ENCODE measurements around the gene OR5K2.

The OR5K2 gene

DNA sequence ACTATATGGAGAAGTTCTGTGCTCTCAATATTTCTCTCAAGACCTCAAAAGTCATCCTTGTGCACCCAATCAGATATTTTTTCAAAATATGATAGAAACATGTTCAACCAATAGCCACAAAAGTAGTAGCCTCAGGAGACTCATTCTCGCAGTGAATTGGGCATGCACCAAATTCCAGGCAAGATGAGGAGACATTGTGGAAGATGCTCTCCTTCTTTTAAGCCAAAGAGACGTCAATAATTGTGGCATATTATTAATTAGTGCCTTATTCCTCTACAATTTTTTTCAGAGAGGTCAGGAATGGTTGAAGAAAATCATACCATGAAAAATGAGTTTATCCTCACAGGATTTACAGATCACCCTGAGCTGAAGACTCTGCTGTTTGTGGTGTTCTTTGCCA lies at the start of gene OR5K2:
Gene OR5K2, plus strand, starts transcription at position 301 of the 400 bp plus-strand sequence. Its CDS starts 0 bp downstream, at position 301.
- no peak for DNase-seq (ENCODE audit: low read depth)

DNA sequence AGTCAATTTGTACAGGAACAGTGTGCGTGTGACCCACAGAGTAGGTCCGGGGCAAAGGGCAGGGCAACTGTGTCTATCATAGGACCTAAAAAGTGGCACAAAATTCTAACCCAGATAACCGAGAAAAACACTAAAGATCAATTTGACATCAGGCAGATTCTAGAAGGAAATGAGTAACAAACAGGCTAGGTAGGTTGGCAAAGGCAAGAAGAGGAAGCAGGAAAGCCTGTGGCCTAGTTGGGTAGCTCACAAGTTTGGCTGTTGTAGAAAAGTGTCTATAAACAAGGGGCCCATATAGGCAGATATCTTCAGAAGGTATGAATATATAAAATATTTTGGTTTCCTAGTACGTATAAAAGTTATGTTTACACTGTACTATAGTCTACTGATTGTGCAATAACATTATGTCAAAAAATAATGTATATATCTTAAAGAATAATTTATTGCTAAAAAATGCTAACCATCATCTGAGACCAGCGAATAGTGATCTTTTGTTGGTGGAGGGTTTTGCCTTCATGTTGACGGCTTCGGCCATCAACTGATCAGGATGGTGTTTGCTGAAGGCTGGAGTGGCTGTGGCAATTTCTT lies 47.8 kb upstream of the OR5K2 start:
- no peak for DNase-seq (ENCODE audit: low read depth)

DNA sequence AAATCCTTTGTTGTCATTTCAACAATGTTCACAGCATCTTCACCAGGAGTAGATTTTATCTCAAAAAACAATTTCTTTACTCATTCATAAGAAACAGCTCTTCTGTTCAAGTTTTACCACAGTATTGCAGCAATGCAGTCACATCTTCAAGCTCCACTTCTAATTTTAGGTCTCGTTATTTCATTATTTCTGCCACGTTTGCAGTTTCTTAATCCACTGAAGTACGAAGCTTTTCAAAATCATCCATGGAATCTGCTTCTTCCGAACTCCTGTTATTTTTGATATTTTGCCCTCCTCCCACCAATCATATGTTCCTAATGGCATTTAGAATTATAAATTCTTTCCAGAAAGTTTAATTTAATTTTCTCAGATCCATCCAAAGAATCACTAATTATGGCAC lies 47.1 kb upstream of the OR5K2 start:
- DNase-seq (ENCODE audit: low read depth): no peak

GRCh38 chr3:98453827-98454226 lies 43.7 kb upstream of the OR5K2 start:
- DNase-seq (ENCODE audit: low read depth): no peak

- DNase-seq (ENCODE audit: low read depth): no peak
Measured at GRCh38 chr3:98454929-98455328, 42.6 kb upstream of the OR5K2 start.

DNA sequence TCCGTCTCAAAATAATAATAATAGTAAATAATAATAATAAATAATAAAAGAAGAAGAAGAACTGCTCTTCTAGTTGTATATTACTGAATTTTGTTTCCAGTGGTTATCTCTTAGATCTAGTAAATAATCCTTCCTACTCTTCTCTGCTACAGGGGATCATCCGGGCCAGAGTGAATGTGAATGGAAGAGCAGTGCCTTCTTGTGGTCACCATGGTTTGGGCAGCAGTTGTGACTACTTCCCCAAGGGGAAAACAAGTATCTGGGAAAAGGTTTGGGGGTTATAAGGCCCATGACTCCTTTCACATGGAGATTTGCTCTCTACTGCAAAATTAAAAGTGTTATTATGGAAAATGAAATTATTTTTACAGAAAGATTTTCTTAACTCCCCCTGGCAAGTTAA lies 39.9 kb upstream of the OR5K2 start:
- DNase-seq (ENCODE audit: low read depth): no peak

DNA sequence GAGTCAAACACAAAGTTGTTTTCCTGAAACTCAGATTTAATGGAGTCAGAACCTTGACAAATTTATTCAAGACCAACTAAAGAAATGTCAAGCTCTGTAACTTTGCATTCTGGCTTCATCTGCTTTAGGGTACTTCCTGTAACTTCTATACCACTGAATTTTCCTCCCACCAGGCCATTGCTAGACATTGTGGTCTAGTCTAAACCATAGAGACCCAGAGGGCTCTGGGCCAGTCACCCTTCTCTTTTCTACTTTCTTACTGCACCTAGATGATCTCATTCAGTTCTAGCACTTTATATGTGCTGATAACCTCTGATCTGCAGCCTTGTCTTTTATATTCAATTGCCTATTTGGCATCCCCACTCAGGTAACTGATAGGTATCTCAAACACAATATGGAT lies 37.3 kb upstream of the OR5K2 start:
- no peak for DNase-seq (ENCODE audit: low read depth)

DNA sequence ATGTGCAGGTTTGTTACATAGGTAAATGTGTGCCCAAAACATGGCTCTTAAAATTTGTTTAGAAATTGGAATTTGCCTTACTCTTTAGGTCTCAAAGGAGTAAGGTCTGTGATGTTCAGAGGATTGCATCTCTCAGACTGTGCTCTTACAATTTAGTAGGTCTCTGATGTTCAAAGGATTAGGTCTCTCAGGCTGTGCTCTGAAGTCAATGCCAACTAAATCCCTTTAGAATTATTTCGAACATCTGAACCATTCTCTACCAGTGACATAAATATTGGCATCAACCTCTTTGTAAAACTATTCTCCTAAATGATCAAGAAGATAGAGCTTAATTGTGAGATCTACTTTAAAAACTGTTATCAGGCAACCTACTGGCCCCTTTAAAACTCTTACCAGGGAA lies 34.6 kb upstream of the OR5K2 start, which contains the start of gene OR5K1:
Gene OR5K1, plus strand, starts transcription at position 301 of the 400 bp plus-strand sequence. CDS start 6,376 bp downstream, outside the sequence.
- DNase-seq (ENCODE audit: low read depth): no peak

- no peak for DNase-seq (ENCODE audit: low read depth)
Measured at GRCh38 chr3:98482717-98483482, 14.6 kb upstream of the OR5K2 start.

DNA sequence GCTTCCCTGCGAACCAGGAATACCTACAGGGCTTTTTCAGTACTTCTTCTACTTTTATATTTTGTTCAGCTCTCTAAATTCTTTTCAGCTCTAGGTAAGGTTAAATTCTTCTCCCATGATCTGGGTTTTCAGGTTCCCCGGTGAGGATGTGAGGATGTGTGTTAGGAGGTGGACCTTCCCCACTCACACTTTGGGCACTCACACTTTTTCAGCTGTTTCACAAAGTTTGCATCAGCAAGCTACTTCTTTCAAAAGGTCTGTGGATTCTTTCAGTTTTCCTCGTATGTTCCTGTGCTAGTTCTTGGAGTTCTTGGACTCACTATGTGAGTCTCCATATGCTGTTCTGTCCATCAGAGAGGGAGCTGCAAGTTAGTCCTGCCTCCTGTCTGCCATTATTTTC lies 13.9 kb upstream of the OR5K2 start:
- DNase-seq (ENCODE audit: low read depth): no peak

- DNase-seq (ENCODE audit: low read depth): no peak
Measured at GRCh38 chr3:98500019-98500418, 2.5 kb downstream of the OR5K2 start.

DNA sequence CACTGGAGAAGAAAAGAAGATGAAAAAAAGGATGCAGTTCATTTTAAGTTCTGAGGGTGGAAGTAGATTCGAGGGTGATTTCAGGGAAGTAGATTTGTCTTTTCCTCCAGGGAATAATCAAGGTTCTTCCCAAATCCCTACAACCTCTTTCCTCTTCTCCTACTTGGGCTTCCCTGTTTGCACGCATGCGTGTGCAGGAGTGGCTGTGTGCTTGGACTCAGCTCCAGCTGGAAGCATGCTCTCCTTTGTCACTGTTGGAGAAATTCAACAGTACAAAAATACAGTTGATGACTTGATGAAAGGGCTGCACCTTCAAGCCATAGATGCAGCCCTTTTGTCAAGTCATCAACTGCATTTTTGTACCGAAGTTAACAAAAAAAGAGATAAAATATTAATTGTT lies 3.8 kb downstream of the OR5K2 start:
- no peak for DNase-seq (ENCODE audit: low read depth)

DNA sequence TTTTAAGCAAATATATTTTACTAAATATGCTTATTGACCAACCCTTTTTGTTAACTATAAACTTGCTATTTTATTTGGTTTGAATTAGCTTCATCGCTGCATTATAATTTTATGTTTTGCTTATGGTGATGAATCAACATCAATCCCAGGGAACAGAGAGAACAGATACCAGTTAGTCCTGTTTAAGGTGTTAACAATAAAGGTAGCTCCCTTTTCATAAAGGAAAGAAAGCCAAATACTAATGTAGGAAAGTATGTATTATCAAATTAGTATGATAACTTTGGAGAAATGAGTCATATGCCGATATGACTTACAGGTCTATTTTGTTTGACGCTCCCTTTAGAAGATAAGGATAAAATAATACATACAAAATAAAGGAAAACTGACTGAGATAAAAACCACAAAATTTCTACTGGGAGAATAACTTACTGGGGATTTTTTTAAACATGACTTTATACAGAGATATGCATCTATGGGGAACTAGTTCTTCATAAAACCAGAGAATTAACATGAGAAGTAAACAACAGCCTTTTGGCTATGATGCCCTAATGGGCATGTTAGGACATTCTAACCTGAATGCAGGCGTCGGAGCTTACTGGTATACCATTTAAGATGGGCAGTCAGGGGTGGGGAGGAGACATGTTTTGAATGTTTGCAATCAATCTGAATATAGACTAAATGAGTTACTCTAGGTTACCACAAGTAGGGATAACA lies 4.5 kb downstream of the OR5K2 start:
- no peak for DNase-seq (ENCODE audit: low read depth)

GRCh38 chr3:98504539-98504938 lies 7.1 kb downstream of the OR5K2 start:
- no peak for DNase-seq (ENCODE audit: low read depth)

DNA sequence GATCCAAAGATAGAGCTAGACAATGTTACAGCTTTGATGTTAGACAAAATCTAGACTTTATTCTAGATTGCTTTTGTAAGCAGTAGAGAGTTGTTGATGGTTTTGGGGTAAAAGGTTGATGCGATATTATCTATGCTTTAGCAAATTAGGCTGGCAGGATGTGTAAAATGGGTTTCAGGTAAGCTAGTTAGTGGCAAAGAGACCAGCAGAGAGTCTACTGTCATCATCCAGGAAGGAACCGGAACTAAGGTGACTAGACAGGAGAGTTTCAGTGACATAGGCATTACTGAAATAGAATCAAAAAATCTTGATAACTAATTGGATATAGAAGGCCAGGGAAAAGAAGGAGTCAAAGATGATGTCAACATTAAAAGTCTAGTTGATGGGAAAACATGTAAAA lies 11.1 kb downstream of the OR5K2 start:
- DNase-seq (ENCODE audit: low read depth): no peak

- no peak for DNase-seq (ENCODE audit: low read depth)
Measured at GRCh38 chr3:98512576-98512975, 15.1 kb downstream of the OR5K2 start.

GRCh38 chr3:98513091-98513511 lies 15.6 kb downstream of the OR5K2 start:
- DNase-seq (ENCODE audit: low read depth): peak; percentile 42

- no peak for DNase-seq (ENCODE audit: low read depth)
Measured at GRCh38 chr3:98513736-98514135, 16.3 kb downstream of the OR5K2 start.

- DNase-seq (ENCODE audit: low read depth): no peak
Measured at GRCh38 chr3:98514948-98515347, 17.5 kb downstream of the OR5K2 start.

GRCh38 chr3:98518816-98519215 lies 21.3 kb downstream of the OR5K2 start:
- DNase-seq (ENCODE audit: low read depth): no peak

- no peak for DNase-seq (ENCODE audit: low read depth)
Measured at GRCh38 chr3:98519351-98519750, 21.9 kb downstream of the OR5K2 start.

- DNase-seq (ENCODE audit: low read depth): no peak
Measured at GRCh38 chr3:98521897-98522543, 24.5 kb downstream of the OR5K2 start.
